Fibroblast of skin of left quadriceps (primary cell): ENCODE results near the gene ZNF598.

Source experiments
- DNase-seq, 2 experiments: peaks; one replicate each; pipeline ENCODE4 v3.0.0-alpha.2; 2013; ENCODE audit warnings: low read depth in 2 of 2

The ZNF598 gene

GRCh38 chr16:2009791-2010510 lies at the start of gene ZNF598:
ZNF598 (minus strand) TSS chr16:2009821.
- DNase-seq = peak; percentile 66 to 72

GRCh38 chr16:2058872-2059271 lies 49.3 kb upstream of the ZNF598 start:
- DNase-seq = no peak

- no peak for DNase-seq
Observed at GRCh38 chr16:2058420-2058819, 48.8 kb upstream of the ZNF598 start.

- DNase-seq = no peak
Observed at GRCh38 chr16:2057438-2057837, 47.8 kb upstream of the ZNF598 start.

GRCh38 chr16:2056681-2057407 lies 47.2 kb upstream of the ZNF598 start:
- no peak for DNase-seq

GRCh38 chr16:2056077-2056476 lies 46.5 kb upstream of the ZNF598 start:
- DNase-seq = no peak

- no peak for DNase-seq
Observed at GRCh38 chr16:2054543-2055245, 45.1 kb upstream of the ZNF598 start.

- no peak for DNase-seq
Observed at GRCh38 chr16:2053897-2054296, 44.3 kb upstream of the ZNF598 start.

GRCh38 chr16:2053211-2053610 lies 43.6 kb upstream of the ZNF598 start:
- no peak for DNase-seq

- DNase-seq = no peak
Observed at GRCh38 chr16:2048116-2048543, 38.5 kb upstream of the ZNF598 start.

- DNase-seq = peak; percentile 81
Observed at GRCh38 chr16:2047330-2048115, 37.9 kb upstream of the ZNF598 start, which contains the start of the genes NTHL1 and TSC2. NTHL1 (minus strand) TSS chr16:2047834; CDS start chr16:2047823, 11 bp downstream. TSC2 (plus strand) TSS chr16:2047985; CDS start chr16:2048616, 631 bp downstream.

GRCh38 chr16:2046893-2047329 lies 37.3 kb upstream of the ZNF598 start:
- DNase-seq = no peak

- DNase-seq = no peak
Observed at GRCh38 chr16:2045965-2046892, 36.6 kb upstream of the ZNF598 start.

- DNase-seq = no peak
Observed at GRCh38 chr16:2044541-2044940, 34.9 kb upstream of the ZNF598 start.

- DNase-seq = no peak
Observed at GRCh38 chr16:2043667-2044451, 34.2 kb upstream of the ZNF598 start.

GRCh38 chr16:2042986-2043666 lies 33.5 kb upstream of the ZNF598 start:
- DNase-seq = no peak

GRCh38 chr16:2042171-2042985 lies 32.8 kb upstream of the ZNF598 start:
- no peak for DNase-seq
